Transverse colon (tissue), 4 donors: Measurements from ENCODE around the gene MACF1. TPM values are rescaled to one million over a fixed set of nuclear protein-coding genes. Genes with fewer than 3 reads are reported as not detected.
A peak's percentile ranks its signal among the peaks of the same experiment; 100 is the strongest.

Experiments
- DNase-seq: peaks from one replicate; pipeline ENCODE4 v3.0.0-alpha.2; 2019
- H3K27ac ChIP-seq, 4 donors: fragments of 200-600 bp; sonication (generic); 2 replicates each; pipeline ENCODE4 v1.5.1; 2016 to 2018; ENCODE audit warnings: inconsistent platforms in 4 of 4
- H3K27me3 ChIP-seq: fragments of 200-600 bp; sonication (generic); 2 replicates; pipeline ENCODE4 v1.5.1; 2017; ENCODE audit warnings: inconsistent platforms
- H3K36me3 ChIP-seq, 4 donors: fragments of 200-600 bp; sonication (generic); 2 replicates each; pipeline ENCODE4 v1.5.1; 2017 to 2019; ENCODE audit warnings: inconsistent platforms in 4 of 4
- H3K4me1 ChIP-seq, 4 donors: fragments of 200-600 bp; sonication (generic); 2 replicates each; pipeline ENCODE4 v1.5.1; 2017 to 2020; ENCODE audit warnings: inconsistent platforms in 4 of 4
- H3K4me3 ChIP-seq, 4 donors: fragments of 200-600 bp; sonication (generic); 1 replicate in 1 of 4; 2 replicates in 3 of 4; pipeline versions ENCODE4 v1.5.1 to v1.6.1; 2017 to 2019; ENCODE audit warnings: inconsistent platforms in 4 of 4
- H3K9me3 ChIP-seq, 2 donors: fragments of 200-600 bp; sonication (generic); 2 replicates each; pipeline ENCODE4 v1.5.1; 2017 to 2019; ENCODE audit warnings: inconsistent platforms in 2 of 2
- EP300 ChIP-seq: sonication (generic); formaldehyde crosslinking; IDR thresholded peaks from one replicate; pipeline ENCODE4 v1.6.1; 2017; ENCODE audit warnings: antibody characterized with exemption, low read depth
- POLR2A ChIP-seq: fragments of 450-650 bp; IDR thresholded peaks from one replicate; pipeline ENCODE4 v1.6.1; 2016; ENCODE audit warnings: antibody characterized with exemption, mild to moderate bottlenecking, moderate library complexity
- POLR2AphosphoS5 ChIP-seq, 3 donors: sonication (generic); formaldehyde crosslinking; IDR thresholded peaks; one replicate each; pipeline ENCODE4 v1.6.1; 2016; ENCODE audit warnings: antibody characterized with exemption in 3 of 3
- WGBS, 2 donors: methylation state at CpG; one replicate each; pipeline ENCODE4 v1.1.5; 2018; ENCODE audit warnings: low coverage in 1 of 2; 5-methylcytosine and 5-hydroxymethylcytosine counted together
- in situ Hi-C, 4 donors: fragments of 200-750 bp; cut with MboI; loops; one replicate each; pipeline versions ENCODE4 v1.15.0 to v1.15.1; 2017; ENCODE audit warnings: low sequenced_read_pairs in 3 of 4, low pct_ligation_motif_present in 1 of 4, low pct_unique_long_range_greater_than_20kb in 1 of 4
- intact Hi-C: fragments of 100-400 bp; cut with DNase I; formaldehyde crosslinking; loops from one replicate; pipeline ENCODE4 v1.15.1; 2023; ENCODE audit warnings: low total_unique reads
- total RNA-seq, 4 donors: library from RNA; depleted of rRNA; stranded (reverse); fragments of >200 nt; gene quantifications; one replicate each; pipeline ENCODE4 v1.1.0, GENCODE V29; 2016
- TF ChIP-seq, protein P1 (sequence below), 5 experiments: fragments of 200-600 bp in 3 of 5; fragments of 450-650 bp in 2 of 5; sonication (generic) in 3 of 5; IDR thresholded peaks; 1 replicate in 2 of 5; 2 replicates in 3 of 5; pipeline ENCODE4 v1.5.1; 2016 to 2017; ENCODE audit warnings: antibody characterized with exemption in 5 of 5, inconsistent platforms in 3 of 5, mild to moderate bottlenecking in 2 of 5, moderate library complexity in 1 of 5

MACF1 gene
- total RNA-seq, 4 donors from 2014 or later: 190 to 300 (median 254) TPM

DNA sequence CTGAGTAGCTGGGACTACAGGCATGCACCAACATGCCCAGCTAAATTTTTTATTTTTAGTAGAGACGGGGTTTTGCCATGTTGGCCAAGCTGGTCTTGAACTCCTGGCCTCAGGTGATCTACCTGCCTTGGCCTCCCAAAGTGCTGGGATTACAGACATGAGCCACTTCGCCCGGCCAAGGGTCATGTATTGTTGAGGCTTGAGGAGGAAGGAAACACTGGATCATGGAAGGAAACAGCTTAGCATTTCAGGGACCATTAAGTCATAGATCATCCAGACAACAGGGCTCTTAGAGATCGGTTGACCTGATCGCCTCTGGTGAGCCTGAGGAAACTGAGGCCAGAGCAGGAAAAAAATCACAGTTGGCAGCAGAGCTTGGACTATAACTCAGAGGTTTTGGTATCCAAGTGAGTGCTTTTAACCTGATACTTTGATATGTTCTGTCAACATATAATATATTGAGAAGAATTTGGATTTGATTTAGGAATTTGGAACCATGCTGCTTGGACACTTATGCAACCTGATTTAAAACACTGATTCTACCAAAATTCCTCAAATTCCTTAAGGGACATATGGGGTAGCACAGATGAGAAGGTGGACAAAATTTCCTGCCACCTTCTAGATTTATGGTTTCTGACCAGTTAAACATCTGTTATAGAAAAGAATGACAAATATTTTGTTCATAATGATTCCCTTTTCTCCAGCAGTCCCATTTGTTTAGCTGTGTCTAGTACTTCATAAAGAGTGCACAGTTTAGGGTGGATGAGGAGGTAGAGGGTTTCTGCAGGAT, 273.8 kb downstream of the MACF1 start:
- in situ Hi-C loops: no loop called here
- Histone ChIP-seq H3K36me3 (peaks cover 0 to 28% (median 9%) of the 10 kb centered on the region in 4 donors), H3K27ac (peak overlapping the region in 1 of 4 donors; percentile 20), H3K4me3 (no peak overlapping the region), H3K27me3 (no peaks in the 10 kb centered on the region), H3K9me3 (no peaks in the 10 kb centered on the region), H3K4me1 (no peaks in the 10 kb centered on the region)
- TF ChIP-seq EP300 (no peak), POLR2AphosphoS5 (IDR thresholded peaks at IDR 0.05) (no peak), POLR2A (no peak)
- TF ChIP-seq, protein P1, sequence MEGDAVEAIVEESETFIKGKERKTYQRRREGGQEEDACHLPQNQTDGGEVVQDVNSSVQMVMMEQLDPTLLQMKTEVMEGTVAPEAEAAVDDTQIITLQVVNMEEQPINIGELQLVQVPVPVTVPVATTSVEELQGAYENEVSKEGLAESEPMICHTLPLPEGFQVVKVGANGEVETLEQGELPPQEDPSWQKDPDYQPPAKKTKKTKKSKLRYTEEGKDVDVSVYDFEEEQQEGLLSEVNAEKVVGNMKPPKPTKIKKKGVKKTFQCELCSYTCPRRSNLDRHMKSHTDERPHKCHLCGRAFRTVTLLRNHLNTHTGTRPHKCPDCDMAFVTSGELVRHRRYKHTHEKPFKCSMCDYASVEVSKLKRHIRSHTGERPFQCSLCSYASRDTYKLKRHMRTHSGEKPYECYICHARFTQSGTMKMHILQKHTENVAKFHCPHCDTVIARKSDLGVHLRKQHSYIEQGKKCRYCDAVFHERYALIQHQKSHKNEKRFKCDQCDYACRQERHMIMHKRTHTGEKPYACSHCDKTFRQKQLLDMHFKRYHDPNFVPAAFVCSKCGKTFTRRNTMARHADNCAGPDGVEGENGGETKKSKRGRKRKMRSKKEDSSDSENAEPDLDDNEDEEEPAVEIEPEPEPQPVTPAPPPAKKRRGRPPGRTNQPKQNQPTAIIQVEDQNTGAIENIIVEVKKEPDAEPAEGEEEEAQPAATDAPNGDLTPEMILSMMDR (IDR thresholded peaks at IDR 0.05): no peak
- DNase-seq: no peak
- 97% methylated on average over 5 of the region's 5 CpGs; no CpG with 5 or more reads in 1 of the 2 donors for WGBS, 2 donors
- intact Hi-C loops: no loop called here

DNA sequence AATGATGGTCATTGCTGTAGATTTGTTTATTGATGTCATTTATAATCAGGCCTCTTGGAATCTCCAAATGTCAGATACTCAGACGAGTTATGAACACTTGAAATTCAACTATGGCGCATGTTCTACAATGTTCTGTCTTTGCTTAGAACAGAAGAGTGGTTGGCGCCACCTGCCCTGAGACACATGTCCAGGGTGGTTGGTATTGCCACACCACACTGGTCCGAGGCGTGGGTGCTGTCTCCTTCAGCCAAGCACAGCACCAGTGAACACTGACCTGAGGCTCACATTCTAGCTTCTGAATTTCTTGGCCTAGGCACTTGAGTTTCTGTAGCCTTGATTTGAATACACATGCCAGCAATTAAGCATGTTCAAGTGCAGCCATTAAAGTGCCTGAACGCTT, 276.8 kb downstream of the MACF1 start:
- Histone ChIP-seq H3K27me3 (no peaks in the 10 kb centered on the region), H3K9me3 (no peaks in the 10 kb centered on the region), H3K4me1 (no peaks in the 10 kb centered on the region), H3K36me3 (peaks cover 0 to 38% (median 18%) of the 10 kb centered on the region in 4 donors), H3K4me3 (no peak overlapping the region), H3K27ac (no peak overlapping the region)
- TF ChIP-seq POLR2AphosphoS5 (IDR thresholded peaks at IDR 0.05): no peak
- TF ChIP-seq, protein P1 (IDR thresholded peaks at IDR 0.05): no peak
- TF ChIP-seq EP300: no peak
- TF ChIP-seq POLR2A: no peak
- DNase-seq: no peak
- intact Hi-C loops (no loop called here), in situ Hi-C loops (no loop called here)
- WGBS, 2 donors: 83 to 84% methylated on average over 2 to 6 of the region's 6 CpGs

DNA sequence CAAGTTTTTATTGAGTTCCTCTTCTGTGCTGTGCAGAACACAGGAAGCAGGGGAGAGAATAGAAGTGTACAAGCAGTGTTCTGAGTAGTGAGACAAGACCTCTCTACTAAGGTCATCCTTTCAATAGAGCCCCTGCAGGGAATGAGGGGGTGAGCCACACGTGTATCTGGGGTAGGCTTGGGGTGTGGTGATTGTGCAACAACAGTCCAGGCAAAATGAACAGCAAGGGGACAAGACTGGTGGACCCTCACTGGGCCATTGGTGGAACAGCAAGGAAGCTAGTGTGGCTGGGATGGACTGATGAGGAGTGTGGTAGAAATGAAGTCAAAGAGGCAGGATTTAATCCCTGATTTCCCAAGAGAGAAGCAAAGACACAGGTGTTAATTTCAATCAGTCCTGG, 278.8 kb downstream of the MACF1 start:
- H3K4me1 ChIP-seq: no peaks in the 10 kb centered on the region
- WGBS, 2 donors: 48% methylated on average over 1 of the region's 1 CpG; no CpG with 5 or more reads in 1 of the 2 donors
- H3K4me3 ChIP-seq: no peak overlapping the region
- no peaks in the 10 kb centered on the region for H3K9me3 ChIP-seq
- H3K27ac ChIP-seq: no peak overlapping the region
- H3K36me3 ChIP-seq: peaks cover 0 to 46% (median 19%) of the 10 kb centered on the region in 4 donors
- no peak for DNase-seq
- intact Hi-C loops (no loop called here), in situ Hi-C loops (no loop called here)
- no peak for TF ChIP-seq POLR2A
- TF ChIP-seq, protein P1 (IDR thresholded peaks at IDR 0.05): no peak
- TF ChIP-seq EP300: no peak
- no peaks in the 10 kb centered on the region for H3K27me3 ChIP-seq

DNA sequence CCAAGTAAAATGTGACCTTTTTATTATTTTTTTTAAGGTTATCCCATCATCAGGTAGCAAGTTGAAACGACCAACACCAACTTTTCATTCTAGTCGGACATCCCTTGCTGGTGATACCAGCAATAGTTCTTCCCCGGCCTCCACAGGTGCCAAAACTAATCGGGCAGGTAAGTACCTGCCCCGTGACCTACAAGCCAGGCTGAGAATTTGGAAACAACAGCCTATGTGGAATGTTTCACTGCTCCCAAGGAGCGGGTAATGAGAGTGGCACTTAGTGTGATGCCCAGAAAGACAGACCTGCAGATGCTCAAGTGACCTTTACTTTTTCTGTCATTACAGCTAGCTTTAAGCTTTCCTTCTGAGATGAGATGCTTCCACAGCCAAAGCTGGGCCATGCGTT, 280.1 kb downstream of the MACF1 start:
- Histone ChIP-seq H3K9me3 (no peaks in the 10 kb centered on the region), H3K4me1 (no peaks in the 10 kb centered on the region), H3K27ac (no peak overlapping the region), H3K27me3 (no peaks in the 10 kb centered on the region), H3K4me3 (no peak overlapping the region), H3K36me3 (peaks cover 0 to 46% (median 18%) of the 10 kb centered on the region in 4 donors)
- in situ Hi-C loops (no loop called here), intact Hi-C loops (no loop called here)
- TF ChIP-seq POLR2AphosphoS5 (IDR thresholded peaks at IDR 0.05) (no peak), POLR2A (no peak), EP300 (no peak)
- TF ChIP-seq, protein P1 (IDR thresholded peaks at IDR 0.05): no peak
- 71 to 93% methylated on average over 4 to 7 of the region's 7 CpGs for WGBS, 2 donors
- no peak for DNase-seq
